ENCODE results near the gene ARL15. TPM values are rescaled to one million over a fixed set of nuclear protein-coding genes. Genes with fewer than 3 reads are reported as not detected.

The ARL15 gene
- total RNA-seq, 1 donor from 2014 or later: 28.9 TPM

DNA sequence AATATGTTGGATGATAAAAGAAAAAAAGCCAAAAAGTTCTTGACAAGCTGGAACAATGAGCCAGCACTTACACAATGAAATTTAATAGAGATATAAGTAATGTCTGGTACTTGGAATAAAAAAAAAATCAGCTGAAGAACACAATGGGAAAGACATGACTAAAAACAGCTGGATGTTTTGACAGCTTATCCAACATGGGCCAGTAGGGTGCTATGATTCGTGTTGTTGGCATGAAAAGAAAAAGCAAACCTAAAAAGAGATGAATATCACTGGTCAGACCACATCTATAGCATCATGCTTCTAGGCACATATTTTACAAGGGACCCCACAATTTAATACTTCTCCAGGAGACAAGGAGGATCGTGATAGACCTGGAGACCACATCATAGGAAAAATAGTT, 175.3 kb downstream of the ARL15 start:
- Mint-ChIP-seq H3K27me3 (no peaks in the 10 kb centered on the region), H3K36me3 (ENCODE audit: insufficient read depth) (no peaks in the 10 kb centered on the region), H3K9me3 (ENCODE audit: low read depth) (no peaks in the 10 kb centered on the region), H3K4me1 (ENCODE audit: low read depth) (no peaks in the 10 kb centered on the region), H3K4me3 (ENCODE audit: low read depth) (no peak overlapping the region), H3K27ac (peak overlapping the region; percentile 9)
- TF ChIP-seq, protein P1, sequence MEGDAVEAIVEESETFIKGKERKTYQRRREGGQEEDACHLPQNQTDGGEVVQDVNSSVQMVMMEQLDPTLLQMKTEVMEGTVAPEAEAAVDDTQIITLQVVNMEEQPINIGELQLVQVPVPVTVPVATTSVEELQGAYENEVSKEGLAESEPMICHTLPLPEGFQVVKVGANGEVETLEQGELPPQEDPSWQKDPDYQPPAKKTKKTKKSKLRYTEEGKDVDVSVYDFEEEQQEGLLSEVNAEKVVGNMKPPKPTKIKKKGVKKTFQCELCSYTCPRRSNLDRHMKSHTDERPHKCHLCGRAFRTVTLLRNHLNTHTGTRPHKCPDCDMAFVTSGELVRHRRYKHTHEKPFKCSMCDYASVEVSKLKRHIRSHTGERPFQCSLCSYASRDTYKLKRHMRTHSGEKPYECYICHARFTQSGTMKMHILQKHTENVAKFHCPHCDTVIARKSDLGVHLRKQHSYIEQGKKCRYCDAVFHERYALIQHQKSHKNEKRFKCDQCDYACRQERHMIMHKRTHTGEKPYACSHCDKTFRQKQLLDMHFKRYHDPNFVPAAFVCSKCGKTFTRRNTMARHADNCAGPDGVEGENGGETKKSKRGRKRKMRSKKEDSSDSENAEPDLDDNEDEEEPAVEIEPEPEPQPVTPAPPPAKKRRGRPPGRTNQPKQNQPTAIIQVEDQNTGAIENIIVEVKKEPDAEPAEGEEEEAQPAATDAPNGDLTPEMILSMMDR (IDR thresholded peaks at IDR 0.05; ENCODE audit: unreplicated experiment): no peak
- DNase-seq (ENCODE audit: low spot score, unreplicated experiment): no peak

DNA sequence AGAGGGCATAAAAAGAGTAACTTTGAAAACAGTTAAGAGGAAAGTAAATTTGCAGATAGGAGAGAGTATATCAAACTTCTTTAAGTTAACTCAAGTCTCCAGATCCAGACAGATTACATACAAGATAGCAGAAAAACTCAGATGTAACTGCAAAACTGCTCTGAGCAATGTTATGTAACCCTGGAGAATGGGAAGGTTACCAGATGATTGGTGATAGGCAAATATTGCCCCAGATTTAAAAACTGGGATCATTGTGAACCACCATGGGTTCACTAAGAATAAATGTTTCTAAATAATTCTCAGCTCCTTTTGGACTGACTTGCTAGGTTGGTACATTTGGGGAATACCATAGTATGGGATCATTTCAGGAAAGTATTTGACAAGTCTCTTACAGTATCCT, 176.5 kb downstream of the ARL15 start:
- H3K4me3 Mint-ChIP-seq (ENCODE audit: low read depth): no peak overlapping the region
- DNase-seq (ENCODE audit: low spot score, unreplicated experiment): no peak
- TF ChIP-seq, protein P1 (IDR thresholded peaks at IDR 0.05; ENCODE audit: unreplicated experiment): no peak
- H3K27me3 Mint-ChIP-seq: no peaks in the 10 kb centered on the region
- H3K36me3 Mint-ChIP-seq (ENCODE audit: insufficient read depth): peaks cover 1% of the 10 kb centered on the region
- H3K27ac Mint-ChIP-seq: no peak overlapping the region
- no peaks in the 10 kb centered on the region for H3K9me3 Mint-ChIP-seq (ENCODE audit: low read depth)
- no peaks in the 10 kb centered on the region for H3K4me1 Mint-ChIP-seq (ENCODE audit: low read depth)

DNA sequence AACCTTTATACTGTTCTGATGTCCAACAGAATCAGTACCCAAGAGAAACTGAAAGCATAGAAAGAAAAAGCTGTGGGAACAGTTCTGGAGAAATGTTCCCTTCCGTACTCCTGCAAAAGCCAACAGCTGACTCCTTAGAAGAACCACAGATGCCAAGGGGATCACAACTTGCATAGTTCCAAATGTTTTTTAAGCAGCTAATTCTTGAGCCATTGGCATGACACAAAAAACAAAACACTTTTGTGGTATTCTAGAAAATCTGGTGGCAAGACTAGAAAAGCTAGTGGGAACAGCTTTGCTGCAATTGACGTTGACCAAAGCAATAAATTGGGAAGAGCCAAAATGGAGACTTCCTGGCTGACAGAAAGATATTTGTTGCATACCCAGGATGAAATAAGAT, 189.9 kb downstream of the ARL15 start:
- TF ChIP-seq, protein P1 (IDR thresholded peaks at IDR 0.05; ENCODE audit: unreplicated experiment): no peak
- Mint-ChIP-seq H3K4me1 (ENCODE audit: low read depth) (peaks cover 5% of the 10 kb centered on the region), H3K4me3 (ENCODE audit: low read depth) (no peak overlapping the region), H3K27ac (no peak overlapping the region), H3K9me3 (ENCODE audit: low read depth) (no peaks in the 10 kb centered on the region), H3K27me3 (no peaks in the 10 kb centered on the region), H3K36me3 (ENCODE audit: insufficient read depth) (no peaks in the 10 kb centered on the region)
- no peak for DNase-seq (ENCODE audit: low spot score, unreplicated experiment)

DNA sequence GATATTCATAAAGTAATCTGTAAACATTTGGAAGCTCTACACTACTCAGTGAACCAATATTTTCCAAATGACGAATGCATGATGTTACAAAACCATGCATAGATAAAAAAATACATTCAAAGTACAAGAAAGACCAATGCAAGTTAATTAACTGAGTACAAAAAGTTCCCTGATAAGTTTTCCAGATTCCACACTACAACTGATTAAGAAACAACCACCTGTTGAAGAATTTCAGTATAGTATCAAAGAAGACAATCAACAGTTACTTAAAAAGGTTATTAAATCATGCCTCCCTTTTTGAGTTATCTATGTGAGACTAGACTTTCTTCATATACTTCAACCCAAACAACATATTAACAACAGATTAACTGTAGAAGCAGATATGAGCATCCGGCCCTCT, 192.4 kb downstream of the ARL15 start:
- H3K4me3 Mint-ChIP-seq (ENCODE audit: low read depth): no peak overlapping the region
- no peaks in the 10 kb centered on the region for H3K27me3 Mint-ChIP-seq
- H3K9me3 Mint-ChIP-seq (ENCODE audit: low read depth): no peaks in the 10 kb centered on the region
- no peak overlapping the region for H3K27ac Mint-ChIP-seq
- no peak for DNase-seq (ENCODE audit: low spot score, unreplicated experiment)
- TF ChIP-seq, protein P1 (IDR thresholded peaks at IDR 0.05; ENCODE audit: unreplicated experiment): no peak
- H3K4me1 Mint-ChIP-seq (ENCODE audit: low read depth): no peaks in the 10 kb centered on the region
- H3K36me3 Mint-ChIP-seq (ENCODE audit: insufficient read depth): no peaks in the 10 kb centered on the region

DNA sequence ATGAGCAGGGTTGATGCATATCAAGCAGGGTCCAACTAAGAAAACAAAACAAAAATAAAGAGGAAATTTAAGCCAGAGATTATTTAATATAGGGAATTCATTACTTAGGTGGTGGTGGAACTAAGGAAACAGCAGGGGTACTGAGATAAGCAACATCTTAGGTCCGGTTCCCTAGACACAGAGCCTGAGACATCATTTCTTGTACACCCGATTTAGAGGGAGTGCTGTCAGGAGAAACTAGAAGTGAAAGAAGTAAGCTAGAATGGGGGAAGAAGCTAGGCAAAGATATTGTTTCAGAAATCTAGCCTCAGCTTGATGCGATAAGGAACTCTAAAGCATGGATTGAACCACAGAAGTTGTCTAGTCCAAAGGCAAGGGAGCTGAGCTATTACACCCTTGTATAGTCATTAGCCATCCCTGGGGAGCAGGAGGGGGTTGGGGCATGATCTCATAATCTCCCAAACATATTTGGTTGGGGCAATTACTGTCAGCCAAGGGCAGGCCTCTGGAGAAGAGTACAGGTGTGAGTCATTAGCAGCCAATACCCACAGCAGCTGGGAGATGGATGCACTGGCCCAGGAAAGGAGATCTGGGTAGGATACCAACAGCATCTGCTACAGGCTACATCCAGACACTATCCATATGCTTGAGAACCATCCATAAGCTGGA, 194.5 kb downstream of the ARL15 start:
- TF ChIP-seq, protein P1 (IDR thresholded peaks at IDR 0.05; ENCODE audit: unreplicated experiment): no peak
- no peak overlapping the region for H3K4me3 Mint-ChIP-seq (ENCODE audit: low read depth)
- H3K4me1 Mint-ChIP-seq (ENCODE audit: low read depth): no peaks in the 10 kb centered on the region
- no peaks in the 10 kb centered on the region for H3K9me3 Mint-ChIP-seq (ENCODE audit: low read depth)
- H3K36me3 Mint-ChIP-seq (ENCODE audit: insufficient read depth): peaks cover 3% of the 10 kb centered on the region
- no peaks in the 10 kb centered on the region for H3K27me3 Mint-ChIP-seq
- no peak for DNase-seq (ENCODE audit: low spot score, unreplicated experiment)
- H3K27ac Mint-ChIP-seq: no peak overlapping the region
